Natural killer cell (primary cell): ENCODE measurements around the gene ARL4A. TPM values are rescaled to one million over a fixed set of nuclear protein-coding genes. Genes with fewer than 3 reads are reported as not detected.

ENCODE experiments used
- ATAC-seq, 3 donors: fragments of 150-1000 bp in 2 of 3; fragments of 200-7000 bp in 1 of 3; cut with Tn5 transposase; 1 replicate in 1 of 3; 2 replicates in 2 of 3; pipeline ENCODE4 v1.10.0; 2021; ENCODE audit warnings: mild to moderate bottlenecking in 2 of 3, moderate library complexity in 2 of 3
- DNase-seq, 2 donors: peaks; one replicate each; pipeline versions ENCODE4 v3.0.0 to v3.0.0-alpha.2; 2013 to 2021; ENCODE audit warnings: mixed read lengths in 1 of 2
- H3K27ac ChIP-seq: one replicate; pipeline ENCODE4 v1.5.1; 2013; ENCODE audit warnings: mild to moderate bottlenecking, low read length
- H3K27me3 ChIP-seq: one replicate; pipeline ENCODE4 v1.6.1; 2013; ENCODE audit warnings: low read length; ENCODE audit not compliant: control insufficient read depth, insufficient read depth
- H3K36me3 ChIP-seq: one replicate; pipeline ENCODE4 v1.6.1; 2013; ENCODE audit warnings: low read length; ENCODE audit not compliant: control insufficient read depth, insufficient read depth
- H3K4me1 ChIP-seq: one replicate; pipeline ENCODE4 v1.6.1; 2013; ENCODE audit warnings: low read length; ENCODE audit not compliant: control insufficient read depth, insufficient read depth
- H3K4me3 ChIP-seq: one replicate; pipeline ENCODE4 v1.5.1; 2013; ENCODE audit warnings: low read length
- H3K9me3 ChIP-seq: one replicate; pipeline ENCODE4 v1.6.1; 2013; ENCODE audit warnings: low read length; ENCODE audit not compliant: control insufficient read depth, insufficient read depth
- H3K27ac Mint-ChIP-seq, 2 donors: one replicate each; pipeline ENCODE4 v1.8.0; 2022; ENCODE audit warnings: mild to moderate bottlenecking in 2 of 2, mixed read lengths in 2 of 2, moderate library complexity in 1 of 2
- H3K27me3 Mint-ChIP-seq, 2 donors: one replicate each; pipeline ENCODE4 v1.8.0; 2022; ENCODE audit warnings: low read depth in 2 of 2, mixed read lengths in 2 of 2
- H3K36me3 Mint-ChIP-seq: one replicate; pipeline ENCODE4 v1.8.0; 2022; ENCODE audit warnings: mixed read lengths
- H3K4me1 Mint-ChIP-seq, 2 donors: one replicate each; pipeline ENCODE4 v1.8.0; 2022; ENCODE audit warnings: mixed read lengths in 2 of 2
- H3K4me3 Mint-ChIP-seq: one replicate; pipeline ENCODE4 v1.8.0; 2022; ENCODE audit warnings: mild to moderate bottlenecking, moderate library complexity, mixed read lengths
- H3K9me3 Mint-ChIP-seq, 2 donors: one replicate each; pipeline ENCODE4 v1.8.0; 2022; ENCODE audit warnings: mixed read lengths in 2 of 2
- WGBS: methylation state at CpG from one replicate; pipeline ENCODE4 v1.1.7; 2013; ENCODE audit warnings: missing lambda C conversion rate; ENCODE audit not compliant: insufficient coverage; 5-methylcytosine and 5-hydroxymethylcytosine counted together
- intact Hi-C: fragments of 100-400 bp; cut with micrococcal nuclease; formaldehyde crosslinking; loops from one replicate; pipeline ENCODE4 v1.14.2; 2022
- total RNA-seq, 4 donors: library from RNA; stranded (reverse); fragments of 120-200 nt in 1 of 4; gene quantifications; one replicate each; pipeline versions ENCODE4 v1.2.3 to v1.2.4, GENCODE V29; 2013 to 2022
- TF ChIP-seq, protein P1 (sequence below): fragments of 200-600 bp; IDR thresholded peaks from one replicate; pipeline ENCODE4 v1.8.0; 2022; ENCODE audit warnings: antibody characterized with exemption

ARL4A gene
- total RNA-seq, 3 donors from 2014 or later (not counting 1 experiment from before 2014, with no cell fraction given): 54.7 to 81.4 (median 55.5) TPM

DNA sequence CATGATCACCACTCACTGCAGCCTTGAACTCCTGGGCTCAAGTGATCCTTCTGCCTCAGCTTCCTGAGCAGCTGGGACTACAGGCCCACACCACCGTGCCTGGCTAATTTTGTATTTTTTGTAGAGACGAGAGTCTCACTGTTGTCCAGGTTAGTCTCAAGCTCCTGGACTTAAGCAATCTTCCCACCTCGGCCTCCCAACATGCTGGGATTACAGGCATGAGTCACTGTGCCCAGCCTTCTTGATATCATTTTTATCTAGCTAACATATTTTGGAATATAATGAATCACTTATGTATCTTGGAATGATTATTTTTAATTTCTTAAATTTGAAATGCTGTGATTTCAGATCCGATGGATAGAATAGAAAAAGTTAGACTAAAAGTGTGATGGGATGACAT, 18.4 kb downstream of the ARL4A start:
- H3K9me3 Mint-ChIP-seq: peaks cover 0 to 4% of the 10 kb centered on the region in 2 donors
- Histone ChIP-seq H3K9me3 (no peaks in the 10 kb centered on the region), H3K4me1 (no peaks in the 10 kb centered on the region), H3K36me3 (no peaks in the 10 kb centered on the region), H3K27me3 (no peaks in the 10 kb centered on the region), H3K4me3 (no peak overlapping the region), H3K27ac (no peak overlapping the region)
- no peaks in the 10 kb centered on the region for H3K36me3 Mint-ChIP-seq
- H3K27ac Mint-ChIP-seq: no peak overlapping the region
- TF ChIP-seq, protein P1, sequence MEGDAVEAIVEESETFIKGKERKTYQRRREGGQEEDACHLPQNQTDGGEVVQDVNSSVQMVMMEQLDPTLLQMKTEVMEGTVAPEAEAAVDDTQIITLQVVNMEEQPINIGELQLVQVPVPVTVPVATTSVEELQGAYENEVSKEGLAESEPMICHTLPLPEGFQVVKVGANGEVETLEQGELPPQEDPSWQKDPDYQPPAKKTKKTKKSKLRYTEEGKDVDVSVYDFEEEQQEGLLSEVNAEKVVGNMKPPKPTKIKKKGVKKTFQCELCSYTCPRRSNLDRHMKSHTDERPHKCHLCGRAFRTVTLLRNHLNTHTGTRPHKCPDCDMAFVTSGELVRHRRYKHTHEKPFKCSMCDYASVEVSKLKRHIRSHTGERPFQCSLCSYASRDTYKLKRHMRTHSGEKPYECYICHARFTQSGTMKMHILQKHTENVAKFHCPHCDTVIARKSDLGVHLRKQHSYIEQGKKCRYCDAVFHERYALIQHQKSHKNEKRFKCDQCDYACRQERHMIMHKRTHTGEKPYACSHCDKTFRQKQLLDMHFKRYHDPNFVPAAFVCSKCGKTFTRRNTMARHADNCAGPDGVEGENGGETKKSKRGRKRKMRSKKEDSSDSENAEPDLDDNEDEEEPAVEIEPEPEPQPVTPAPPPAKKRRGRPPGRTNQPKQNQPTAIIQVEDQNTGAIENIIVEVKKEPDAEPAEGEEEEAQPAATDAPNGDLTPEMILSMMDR: no peak
- 88% methylated on average over 4 of the region's 4 CpGs for WGBS
- H3K4me3 Mint-ChIP-seq: no peak overlapping the region
- H3K4me1 Mint-ChIP-seq: no peaks in the 10 kb centered on the region
- ATAC-seq (no peak), DNase-seq (no peak)
- intact Hi-C loops: no loop called here
- no peaks in the 10 kb centered on the region for H3K27me3 Mint-ChIP-seq

DNA sequence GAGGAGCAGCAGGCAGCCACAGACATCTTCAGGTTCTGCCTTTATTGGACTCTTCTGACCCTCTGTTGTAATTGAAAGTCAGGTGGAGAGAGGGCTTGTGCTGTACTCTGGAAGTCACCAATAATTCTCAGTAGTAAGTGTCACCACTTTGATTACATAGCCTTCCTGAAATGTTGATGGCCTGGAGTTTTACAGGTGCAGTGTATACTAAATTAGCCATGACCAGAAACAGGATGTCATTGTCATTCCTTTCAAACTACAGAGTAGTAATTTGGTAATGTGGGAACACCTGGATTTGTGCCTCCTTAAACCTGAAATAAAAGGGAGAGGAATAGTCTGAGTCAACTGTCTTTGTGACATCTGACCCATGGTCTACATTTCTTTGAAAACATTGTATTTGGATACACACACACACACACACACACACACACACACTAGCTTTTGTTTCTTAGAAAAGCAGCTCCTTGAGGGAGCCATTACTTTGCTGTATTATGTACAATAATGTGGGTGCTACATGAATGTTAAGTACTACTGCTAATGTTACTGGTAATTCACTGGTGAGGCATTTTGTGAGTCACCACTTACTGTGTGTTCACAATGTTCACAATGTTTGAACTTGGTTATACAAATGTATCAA, 19.6 kb downstream of the ARL4A start:
- Mint-ChIP-seq H3K9me3 (no peaks in the 10 kb centered on the region), H3K27ac (no peak overlapping the region), H3K4me3 (no peak overlapping the region), H3K36me3 (no peaks in the 10 kb centered on the region), H3K27me3 (no peaks in the 10 kb centered on the region), H3K4me1 (no peaks in the 10 kb centered on the region)
- Histone ChIP-seq H3K4me3 (no peak overlapping the region), H3K27me3 (no peaks in the 10 kb centered on the region), H3K4me1 (no peaks in the 10 kb centered on the region), H3K9me3 (no peaks in the 10 kb centered on the region), H3K36me3 (no peaks in the 10 kb centered on the region), H3K27ac (no peak overlapping the region)
- ATAC-seq (no peak), DNase-seq (no peak)
- TF ChIP-seq, protein P1: no peak
- intact Hi-C loops: no loop called here

DNA sequence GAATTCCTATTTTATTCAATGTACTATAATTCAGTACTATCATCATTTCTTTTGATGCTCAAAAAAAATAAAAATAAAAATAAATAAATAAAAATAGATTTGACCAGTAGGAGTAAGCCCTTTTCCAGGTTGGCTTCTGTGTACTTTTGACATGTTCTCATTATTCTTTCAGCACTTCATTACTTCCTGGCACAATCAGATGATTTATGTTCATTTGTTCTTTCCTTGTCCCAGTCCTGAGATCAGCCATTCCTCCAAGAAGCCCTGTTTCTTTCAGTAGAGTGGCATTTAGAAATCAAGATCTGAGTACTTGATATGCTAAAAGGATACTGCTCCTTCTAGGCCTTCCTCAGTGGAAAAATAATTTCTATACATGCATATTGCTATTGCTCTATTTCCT, 20.9 kb downstream of the ARL4A start:
- Histone ChIP-seq H3K27me3 (no peaks in the 10 kb centered on the region), H3K36me3 (no peaks in the 10 kb centered on the region), H3K9me3 (no peaks in the 10 kb centered on the region), H3K4me1 (no peaks in the 10 kb centered on the region), H3K27ac (no peak overlapping the region), H3K4me3 (no peak overlapping the region)
- ATAC-seq: no peak
- H3K27me3 Mint-ChIP-seq: no peaks in the 10 kb centered on the region
- H3K4me1 Mint-ChIP-seq: no peaks in the 10 kb centered on the region
- no peaks in the 10 kb centered on the region for H3K36me3 Mint-ChIP-seq
- intact Hi-C loops: no loop called here
- no peaks in the 10 kb centered on the region for H3K9me3 Mint-ChIP-seq
- TF ChIP-seq, protein P1: no peak
- H3K27ac Mint-ChIP-seq: no peak overlapping the region
- no peak overlapping the region for H3K4me3 Mint-ChIP-seq
- no peak for DNase-seq
